Measurements from ENCODE around the gene AIFM1.
A peak's percentile ranks its signal among the peaks of the same experiment; 100 is the strongest.

AIFM1 gene
- total RNA-seq, result 23.5 to 58.9 (median 34.7) reads per million in 3 experiments

- DNase-seq, result peak; percentile 87
Observed at GRCh38 chrX:130165703-130166502, at the start of gene AIFM1. Gene AIFM1 (minus strand): TSS chrX:130165841. CDS start chrX:130165656, 185 bp downstream.

- no peak for DNase-seq
Observed at GRCh38 chrX:130213376-130213775, 47.7 kb upstream of the AIFM1 start.

- DNase-seq, result no peak
Observed at GRCh38 chrX:130212371-130212770, 46.7 kb upstream of the AIFM1 start.

DNA sequence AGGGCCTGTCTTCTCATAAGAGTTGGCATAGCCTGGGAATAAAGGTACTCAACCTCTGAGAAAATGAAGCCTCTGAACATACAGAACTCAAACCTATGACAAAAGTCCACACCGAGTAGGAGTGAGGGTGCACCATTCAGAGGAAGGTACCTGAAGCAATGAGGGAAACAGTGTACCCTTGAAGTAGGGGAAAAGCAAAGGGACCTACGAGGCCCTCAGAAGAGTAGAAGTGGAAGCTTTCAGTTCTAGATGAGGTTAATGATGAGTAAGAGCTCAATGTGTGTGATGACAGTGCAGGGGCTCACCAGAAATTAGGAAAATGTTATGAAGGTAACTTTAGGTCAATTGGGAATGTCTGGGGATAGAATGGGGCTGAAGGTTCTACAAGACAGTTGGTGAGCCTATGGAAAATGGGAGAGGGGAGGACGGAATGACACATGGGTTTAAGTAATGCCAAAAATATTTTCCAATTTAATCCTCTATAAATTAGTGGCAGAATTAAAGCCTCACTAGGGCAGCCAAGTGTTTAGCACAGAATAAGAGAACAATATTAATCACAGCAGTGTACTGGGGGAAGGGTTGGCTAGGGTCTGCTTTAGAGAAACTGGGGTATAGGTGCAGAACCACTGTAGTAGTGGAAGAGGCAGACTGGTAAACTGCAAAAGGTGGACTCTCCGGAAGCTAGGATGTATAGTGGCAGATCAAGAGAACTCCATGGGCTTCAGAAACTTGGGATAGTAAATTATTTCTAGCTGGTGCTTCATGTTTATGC, 46.0 kb upstream of the AIFM1 start:
- DNase-seq, result no peak

DNA sequence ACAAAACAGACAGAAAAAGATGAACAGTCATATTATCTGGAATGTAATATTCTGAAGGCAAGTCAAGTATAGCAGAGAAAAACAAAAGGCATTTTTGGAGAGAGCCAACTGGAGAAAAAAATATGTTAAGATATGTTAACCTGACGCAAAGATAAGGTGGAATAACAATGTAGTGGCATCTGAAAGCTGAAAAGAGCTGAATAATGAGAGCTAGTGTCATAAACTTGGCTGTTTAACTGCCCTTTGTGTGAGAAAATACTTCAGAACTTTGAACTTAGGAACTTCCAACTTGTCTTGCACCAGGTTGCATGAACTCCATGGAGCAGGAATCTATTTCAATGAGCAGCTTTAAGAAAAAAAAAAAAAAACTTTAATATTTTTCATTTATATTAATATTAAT, 39.0 kb upstream of the AIFM1 start:
- no peak for DNase-seq

GRCh38 chrX:130197464-130197863, 31.8 kb upstream of the AIFM1 start:
- no peak for DNase-seq

GRCh38 chrX:130196466-130196865, 30.8 kb upstream of the AIFM1 start:
- no peak for DNase-seq

DNA sequence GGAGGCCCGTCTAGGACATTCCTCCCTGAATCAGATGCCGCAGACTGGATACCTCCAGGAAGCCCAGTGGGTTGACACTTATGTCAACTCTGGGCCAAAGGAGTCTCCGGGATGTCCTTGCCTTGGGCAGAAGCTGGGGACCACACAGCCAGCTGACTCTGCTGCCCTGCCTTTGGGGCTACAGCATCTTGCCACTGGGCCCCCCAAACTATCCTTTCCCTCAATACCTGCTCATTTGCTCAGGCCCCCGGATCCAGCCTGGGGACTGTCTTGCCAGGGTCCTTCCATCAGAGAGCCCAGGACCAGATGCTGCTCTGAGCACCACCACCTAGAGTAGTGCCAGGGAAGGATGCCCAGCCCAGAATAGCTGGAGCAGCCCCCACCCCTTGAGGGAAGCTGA, 25.2 kb upstream of the AIFM1 start:
- DNase-seq, result no peak

- no peak for DNase-seq
Observed at GRCh38 chrX:130186651-130187050, 21.0 kb upstream of the AIFM1 start.

DNA sequence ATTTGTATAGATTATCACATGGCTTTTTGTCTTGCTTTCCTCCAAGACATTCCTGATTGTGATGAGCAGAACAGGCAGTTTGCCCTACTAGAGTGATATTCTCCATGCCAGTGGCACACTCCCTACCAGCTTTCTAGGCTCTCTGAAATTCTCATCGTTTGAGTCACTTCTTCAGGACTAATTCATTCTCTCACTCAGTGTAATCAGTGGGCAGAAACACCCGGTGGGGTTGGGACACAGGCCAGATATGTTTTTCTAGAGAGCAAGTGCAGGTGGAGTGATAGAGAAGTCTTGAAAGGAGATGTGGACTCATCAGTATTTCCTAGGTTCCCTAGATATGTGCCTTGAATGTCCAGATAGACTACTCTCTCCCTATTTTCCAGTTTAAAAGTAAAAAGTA, 19.2 kb upstream of the AIFM1 start:
- no peak for DNase-seq

DNA sequence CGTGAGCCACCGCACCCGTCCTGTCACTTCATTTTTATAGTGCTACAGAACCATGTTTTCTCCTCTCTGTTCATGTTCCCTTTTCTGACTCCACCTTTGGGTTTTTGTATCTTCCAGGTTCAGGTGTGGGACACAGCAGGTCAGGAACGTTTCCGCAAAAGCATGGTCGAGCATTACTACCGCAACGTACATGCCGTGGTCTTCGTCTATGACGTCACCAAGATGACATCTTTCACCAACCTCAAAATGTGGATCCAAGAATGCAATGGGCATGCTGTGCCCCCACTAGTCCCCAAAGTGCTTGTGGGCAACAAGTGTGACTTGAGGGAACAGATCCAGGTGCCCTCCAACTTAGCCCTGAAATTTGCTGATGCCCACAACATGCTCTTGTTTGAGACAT, 18.5 kb upstream of the AIFM1 start:
- DNase-seq, result no peak

GRCh38 chrX:130179579-130180215, 14.1 kb upstream of the AIFM1 start:
- no peak for DNase-seq

- no peak for DNase-seq
Observed at GRCh38 chrX:130179170-130179569, 13.5 kb upstream of the AIFM1 start.

GRCh38 chrX:130176942-130177341, 11.3 kb upstream of the AIFM1 start:
- DNase-seq, result no peak

DNA sequence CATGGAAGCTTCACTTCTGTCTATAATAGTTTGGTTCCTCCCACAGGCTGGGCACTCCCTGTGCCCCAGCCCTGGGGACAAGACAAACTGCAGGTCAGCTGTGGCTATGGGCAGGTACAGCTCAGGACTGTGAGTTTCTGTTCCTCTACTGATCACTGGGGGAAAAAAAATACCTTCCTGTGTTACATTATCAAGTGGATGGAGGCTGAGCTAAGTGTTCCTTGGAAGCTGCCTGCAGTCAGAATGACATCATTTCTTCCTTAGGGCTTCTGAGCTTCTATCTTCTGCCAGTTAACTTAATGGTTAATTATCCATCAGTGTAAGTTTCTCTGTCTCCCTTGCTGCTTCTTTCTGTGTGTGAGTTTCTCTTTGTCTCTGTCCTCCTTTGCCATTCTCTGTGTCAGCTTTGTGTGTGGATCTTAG, 10.7 kb upstream of the AIFM1 start:
- DNase-seq, result no peak

GRCh38 chrX:130174937-130175336, 9.3 kb upstream of the AIFM1 start:
- DNase-seq, result no peak

- no peak for DNase-seq
Observed at GRCh38 chrX:130174045-130174704, 8.5 kb upstream of the AIFM1 start.

GRCh38 chrX:130173190-130173895, 7.7 kb upstream of the AIFM1 start:
- no peak for DNase-seq

- no peak for DNase-seq
Observed at GRCh38 chrX:130172127-130172845, 6.6 kb upstream of the AIFM1 start.

DNA sequence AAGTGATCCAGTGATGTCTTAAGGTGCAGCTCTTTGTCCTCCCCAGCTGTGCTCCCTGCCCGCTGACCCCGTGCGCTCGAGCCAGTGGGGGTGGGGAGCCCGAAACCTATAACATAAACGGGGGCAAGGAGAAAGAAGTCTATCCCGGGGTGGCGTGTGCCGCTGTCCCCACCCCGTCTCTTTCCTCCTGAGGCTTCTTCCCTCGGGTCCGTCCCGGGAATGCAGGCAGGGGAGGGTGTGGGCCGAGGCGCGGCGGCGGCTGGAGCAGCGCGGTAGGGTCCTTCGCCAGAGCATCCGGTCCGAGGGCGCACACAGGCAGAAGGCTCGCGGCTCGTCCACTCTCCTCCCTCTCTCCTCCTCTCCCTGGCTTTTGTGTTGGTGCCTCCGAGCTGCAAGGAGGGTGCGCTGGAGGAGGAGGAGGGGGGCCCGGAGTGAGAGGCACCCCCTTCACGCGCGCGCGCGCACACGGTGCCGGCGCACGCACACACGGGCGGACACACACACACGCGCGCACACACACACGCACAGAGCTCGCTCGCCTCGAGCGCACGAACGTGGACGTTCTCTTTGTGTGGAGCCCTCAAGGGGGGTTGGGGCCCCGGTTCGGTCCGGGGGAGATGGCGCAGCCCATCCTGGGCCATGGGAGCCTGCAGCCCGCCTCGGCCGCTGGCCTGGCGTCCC, 5.9 kb upstream of the AIFM1 start, which contains the start of gene RAB33A:
Gene RAB33A (plus strand): TSS at position 517 of the 681 bp plus-strand sequence. CDS start 101 bp downstream, at position 618.
- peak; percentile 43 for DNase-seq
